EH (cell line): ENCODE data around the gene TSPYL6.

ENCODE experiments used
- DNase-seq: peaks from one replicate; pipeline ENCODE4 v3.0.0-alpha.2; 2015; ENCODE audit warnings: low read depth

TSPYL6 gene

DNA sequence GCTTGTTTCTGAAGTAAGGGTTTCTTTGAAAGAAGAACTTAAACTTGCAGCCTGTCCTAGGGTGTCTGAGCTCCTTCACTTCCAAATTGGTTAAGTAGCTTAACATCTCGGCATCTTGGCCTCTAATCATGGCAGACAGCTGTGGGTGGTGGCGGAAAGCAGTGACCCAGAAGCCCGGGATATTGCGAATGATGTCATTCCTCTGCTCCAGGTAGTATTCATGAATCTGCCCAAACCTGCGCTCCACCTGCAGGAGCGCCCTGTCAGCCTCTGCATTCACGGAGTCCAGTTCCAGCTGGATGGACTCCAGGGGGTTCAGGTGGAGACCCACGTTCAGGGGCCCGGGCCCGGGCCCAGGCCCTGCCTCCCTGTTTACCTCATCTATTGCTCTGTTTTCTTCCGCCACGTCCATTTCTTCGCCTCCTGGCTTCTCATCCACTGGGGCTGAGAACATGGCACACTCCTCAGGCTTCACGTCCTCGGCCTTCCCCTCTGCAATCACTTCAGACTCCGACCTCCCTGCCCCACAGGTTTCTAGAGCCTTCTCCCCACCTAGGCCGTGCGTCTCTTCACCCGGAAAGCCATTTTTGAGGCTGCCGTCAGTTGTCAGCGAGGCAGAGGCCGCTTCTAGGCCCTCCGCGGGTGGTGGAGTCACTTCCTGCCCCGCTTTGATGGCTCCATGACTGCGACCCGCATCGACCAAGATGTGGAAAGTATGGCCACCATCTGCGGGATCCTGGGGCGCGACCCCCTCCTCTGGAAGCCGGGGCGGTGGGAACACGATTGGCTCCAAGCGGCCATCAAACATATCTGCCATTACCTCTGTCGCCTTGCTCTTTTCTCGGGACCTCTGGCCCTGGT, 569 bp downstream of the TSPYL6 start:
- no peak for DNase-seq

DNA sequence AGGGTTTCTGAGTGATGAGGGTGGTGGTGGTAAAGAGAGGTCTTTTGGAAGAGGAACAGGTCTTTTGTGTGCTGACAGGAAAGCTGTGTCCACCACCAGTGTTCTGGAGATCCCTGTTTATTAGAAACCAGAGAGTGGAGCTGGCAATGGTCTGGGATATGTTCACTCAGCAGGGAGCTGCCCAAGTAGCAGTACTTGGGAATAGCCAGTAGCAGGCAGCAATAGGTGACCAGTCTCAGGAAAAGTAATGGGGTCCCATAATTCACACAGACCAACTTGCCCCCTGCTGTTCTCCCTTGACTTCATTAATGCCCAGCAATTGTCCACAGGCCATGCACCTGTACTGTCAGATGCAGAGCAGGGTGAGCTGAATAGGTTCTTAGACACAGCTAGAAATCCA, 1.8 kb downstream of the TSPYL6 start:
- DNase-seq, result no peak

DNA sequence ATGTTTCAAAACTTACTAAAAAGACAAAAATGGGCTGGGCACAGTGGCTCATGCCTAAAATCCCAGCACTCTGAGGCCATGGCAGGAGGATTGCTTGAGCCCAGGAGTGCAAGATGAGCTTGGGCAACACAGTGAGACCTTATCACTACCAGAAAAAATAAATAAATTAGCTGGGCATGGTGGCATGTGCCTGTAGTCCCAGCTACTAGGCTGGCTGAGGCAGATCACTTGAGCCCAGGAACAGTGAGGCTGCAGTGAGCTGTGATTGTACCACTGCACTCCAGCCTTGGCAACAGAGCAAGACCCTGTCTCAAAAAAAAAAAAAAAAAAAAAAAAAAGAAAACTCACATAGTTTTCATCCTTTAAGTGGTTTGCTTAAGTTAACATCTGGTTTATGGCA, 6.4 kb downstream of the TSPYL6 start:
- DNase-seq, result no peak

DNA sequence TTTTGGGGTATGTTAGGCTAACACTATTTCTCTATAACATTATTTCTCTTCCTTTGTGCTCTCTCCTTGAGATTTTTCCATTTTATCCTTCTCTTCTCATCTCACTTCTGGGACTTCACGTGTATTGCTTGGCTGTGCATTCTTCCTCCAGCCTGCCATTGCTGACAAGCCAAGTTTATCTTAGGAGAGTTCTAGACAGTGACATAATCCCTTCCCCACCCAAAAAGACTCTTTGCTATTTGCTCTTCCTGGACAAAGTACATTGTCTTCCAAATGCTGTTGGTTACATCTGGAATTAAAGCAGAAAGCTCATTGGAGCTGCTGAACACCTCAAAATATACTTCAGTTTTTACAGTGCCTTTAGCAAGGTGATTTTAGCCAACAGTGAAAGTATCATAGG, 8.9 kb downstream of the TSPYL6 start:
- DNase-seq, result no peak

- peak; percentile 66 for DNase-seq
Measured at GRCh38 chr2:54240515-54241469, 15.2 kb downstream of the TSPYL6 start.

DNA sequence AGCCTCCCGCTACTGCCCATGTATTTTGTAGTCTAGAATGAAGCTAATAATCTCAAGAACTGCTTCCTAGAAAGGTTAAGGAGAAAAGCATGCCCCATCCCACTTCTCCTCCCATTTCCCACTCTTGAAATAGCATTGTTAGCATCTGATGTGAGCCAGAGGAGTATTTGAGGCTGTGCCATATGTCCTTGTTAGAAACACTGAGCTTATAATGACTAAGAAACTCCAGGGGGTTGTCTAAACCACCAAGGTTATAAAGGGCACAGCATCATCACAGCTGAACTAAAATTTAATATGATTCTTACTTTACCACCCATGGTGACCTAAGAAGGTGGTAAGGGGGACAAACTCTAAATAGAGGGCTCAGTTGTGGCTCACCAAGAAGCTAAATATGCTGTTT, 16.6 kb downstream of the TSPYL6 start:
- peak; percentile 93 for DNase-seq

GRCh38 chr2:54237428-54237827, 18.6 kb downstream of the TSPYL6 start:
- DNase-seq, result no peak

DNA sequence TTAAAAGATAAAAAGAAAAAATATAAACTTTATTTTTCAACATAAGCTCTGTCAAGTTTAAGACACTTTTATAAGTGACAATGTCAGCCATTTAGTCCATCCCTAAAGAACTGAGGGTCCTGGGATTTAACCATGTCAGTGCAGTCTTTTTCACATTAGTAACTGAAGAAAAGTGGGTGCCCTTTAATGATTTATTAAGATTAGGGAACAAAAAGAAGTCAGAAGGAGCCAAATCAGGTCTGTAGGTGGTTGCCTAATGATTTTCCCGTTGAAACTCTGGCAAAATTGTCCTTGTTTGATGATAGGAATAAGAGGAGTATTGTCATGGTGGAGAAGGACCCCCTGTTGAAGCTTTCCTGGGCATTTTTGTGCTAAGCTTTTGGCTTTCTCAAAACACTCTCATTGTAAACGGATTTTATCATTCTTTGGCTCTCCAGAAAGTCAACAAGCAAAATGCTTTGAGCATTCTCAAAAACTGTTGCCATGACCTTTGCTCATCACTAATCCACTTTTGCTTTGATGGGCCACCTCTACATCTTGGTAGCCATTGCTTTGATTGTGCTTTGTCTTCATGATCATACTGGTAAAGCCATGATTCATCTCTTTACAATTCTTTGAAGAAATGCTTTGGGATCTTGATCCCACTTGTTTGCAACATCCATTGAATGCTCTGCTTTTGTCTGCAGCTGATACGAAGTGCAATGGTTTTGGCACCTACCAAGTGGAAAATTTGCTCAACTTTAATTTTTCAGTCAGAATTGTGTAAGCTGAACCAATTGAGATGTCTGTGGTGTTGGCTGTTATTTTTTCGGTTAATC, 22.0 kb downstream of the TSPYL6 start:
- DNase-seq, result no peak

DNA sequence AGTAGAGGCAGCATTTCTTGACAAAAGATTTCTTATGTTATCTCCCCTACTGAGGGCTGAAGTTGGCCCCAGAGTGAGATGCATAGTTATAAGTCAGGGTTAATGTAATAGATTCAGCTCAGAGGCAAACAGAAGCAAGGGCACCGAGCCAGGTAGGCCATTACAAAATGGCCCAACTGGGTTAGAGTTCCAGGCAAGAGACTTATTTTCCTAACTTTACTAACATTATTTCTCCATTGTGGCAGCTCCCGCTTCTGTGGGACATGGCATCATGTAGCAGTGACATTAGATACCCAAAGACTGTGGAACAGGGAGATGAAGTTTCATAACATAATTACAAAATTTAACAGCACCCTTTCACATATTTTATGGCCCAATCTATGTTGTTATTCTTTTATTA, 27.1 kb downstream of the TSPYL6 start:
- DNase-seq, result no peak

- DNase-seq, result no peak
Measured at GRCh38 chr2:54227798-54228197, 28.2 kb downstream of the TSPYL6 start.

DNA sequence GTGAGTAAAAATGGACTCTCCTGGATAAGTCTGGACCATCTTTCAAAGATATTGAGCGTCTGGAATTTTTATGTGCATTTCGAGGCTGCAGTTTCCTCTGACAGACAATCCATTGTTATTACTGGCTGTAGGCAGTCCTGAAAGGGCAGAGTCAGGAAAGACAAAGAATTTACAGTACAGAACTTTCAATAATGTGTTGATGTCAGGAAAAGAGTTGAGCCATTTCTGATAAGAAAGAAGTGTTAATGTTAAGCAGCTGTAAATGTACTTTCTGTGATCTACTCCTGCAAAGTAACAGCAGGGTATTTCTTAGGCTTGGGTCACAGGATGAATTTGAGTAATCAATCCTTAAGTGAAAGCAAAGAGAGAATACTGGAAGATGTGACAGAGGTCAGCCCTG, 29.8 kb downstream of the TSPYL6 start:
- no peak for DNase-seq

DNA sequence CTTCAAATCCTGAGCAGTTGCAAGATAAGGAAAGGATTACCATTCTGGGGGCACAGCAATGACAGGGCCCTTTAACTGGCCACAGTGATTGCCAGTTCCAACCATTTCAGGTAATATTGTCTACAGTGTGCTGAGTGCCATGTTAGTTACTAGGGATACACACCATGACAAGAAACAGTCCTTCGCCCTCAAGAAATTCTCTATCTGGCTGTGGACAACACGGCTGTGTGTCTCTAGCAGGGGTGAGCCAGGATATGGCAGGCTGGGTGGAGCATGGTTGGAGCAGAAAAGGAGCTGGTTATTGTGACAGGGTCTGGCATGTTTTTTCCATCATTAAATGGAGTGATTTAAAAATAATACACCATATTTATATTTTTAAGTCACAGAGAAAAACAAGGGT, 31.0 kb downstream of the TSPYL6 start:
- no peak for DNase-seq

DNA sequence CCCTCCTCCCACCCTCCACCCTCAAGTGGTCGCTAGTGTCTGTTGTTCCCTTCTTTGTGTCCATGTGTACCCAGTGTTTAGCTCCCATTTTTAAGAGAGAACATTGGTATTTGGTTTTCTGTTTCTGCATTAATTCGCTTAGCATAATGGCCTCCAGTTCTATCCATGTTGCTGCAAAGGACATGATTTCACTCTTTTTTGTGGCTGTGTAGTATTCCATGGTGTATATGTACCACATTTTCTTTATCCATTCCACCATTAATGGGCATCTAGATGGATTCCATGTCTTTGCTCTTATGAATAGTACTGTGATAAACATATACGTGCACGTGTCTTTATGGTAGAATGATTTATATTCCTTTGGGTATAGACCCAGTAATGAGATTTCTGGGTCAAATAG, 42.9 kb downstream of the TSPYL6 start:
- DNase-seq, result no peak

- DNase-seq, result peak; percentile 96
Measured at GRCh38 chr2:54212456-54212855, 43.6 kb downstream of the TSPYL6 start.

DNA sequence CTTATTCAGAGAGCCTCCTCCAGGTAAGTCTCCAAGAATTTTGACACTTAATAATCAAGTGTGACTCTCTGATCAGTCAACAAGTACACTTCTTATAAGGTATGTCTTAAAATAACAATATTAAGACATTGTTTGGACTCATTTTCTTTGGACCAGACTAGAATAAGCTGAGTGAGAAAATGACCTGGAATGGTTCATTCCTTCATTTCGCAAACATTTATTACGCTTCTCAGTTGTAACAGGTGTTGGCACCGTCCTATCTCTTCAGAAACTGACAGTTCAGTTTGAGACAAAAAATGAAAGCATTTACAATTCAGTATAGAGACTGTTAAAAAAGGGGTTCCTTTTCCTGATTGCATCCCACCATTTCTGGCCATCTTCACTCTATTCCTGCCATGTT, 46.6 kb downstream of the TSPYL6 start:
- no peak for DNase-seq

GRCh38 chr2:54208364-54209240, 47.4 kb downstream of the TSPYL6 start:
- peak; percentile 71 for DNase-seq

DNA sequence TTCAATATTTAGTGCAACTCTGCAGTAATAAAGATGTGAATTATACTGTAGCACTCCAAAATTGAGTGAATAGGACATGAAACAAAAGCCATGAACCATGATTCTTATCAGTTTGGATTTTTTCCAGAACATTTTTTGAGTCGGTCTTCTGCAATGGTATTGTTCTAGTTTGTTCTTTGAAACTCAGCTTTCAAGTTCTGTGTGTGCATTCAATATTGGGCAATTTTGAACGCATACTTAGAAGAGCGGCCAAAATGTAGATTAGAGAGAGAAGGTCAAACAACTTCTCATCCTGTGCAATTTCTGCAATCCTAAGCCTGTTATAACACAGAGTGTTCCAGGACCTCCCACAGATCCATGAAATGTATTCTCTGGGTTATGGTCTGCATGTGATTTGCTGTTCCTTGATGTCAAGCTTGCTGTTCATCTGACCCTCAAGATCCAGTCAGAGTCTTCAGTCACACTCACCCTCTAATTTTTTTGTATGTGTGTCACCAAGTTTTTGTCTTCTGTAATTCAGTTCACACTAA, 48.3 kb downstream of the TSPYL6 start:
- peak; percentile 32 for DNase-seq

DNA sequence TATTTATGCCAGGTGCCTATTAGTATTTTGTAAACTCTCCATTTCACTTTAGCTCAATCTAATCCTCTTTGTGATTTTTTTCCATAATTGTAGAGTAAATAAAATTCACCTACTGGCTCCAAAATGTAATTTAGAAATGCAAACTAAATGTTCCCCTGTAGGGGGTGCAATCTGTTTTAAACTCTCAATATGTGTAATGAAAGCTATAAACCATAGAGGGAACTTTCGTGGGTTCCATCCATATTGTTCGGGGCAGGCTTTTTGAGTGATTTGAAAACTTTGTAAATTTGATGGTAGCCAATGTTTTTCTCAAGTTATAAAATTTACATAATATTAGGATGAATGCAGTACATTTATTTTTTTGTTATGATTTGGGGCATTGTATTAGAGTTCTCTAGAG, 49.4 kb downstream of the TSPYL6 start:
- DNase-seq, result peak; percentile 46

DNA sequence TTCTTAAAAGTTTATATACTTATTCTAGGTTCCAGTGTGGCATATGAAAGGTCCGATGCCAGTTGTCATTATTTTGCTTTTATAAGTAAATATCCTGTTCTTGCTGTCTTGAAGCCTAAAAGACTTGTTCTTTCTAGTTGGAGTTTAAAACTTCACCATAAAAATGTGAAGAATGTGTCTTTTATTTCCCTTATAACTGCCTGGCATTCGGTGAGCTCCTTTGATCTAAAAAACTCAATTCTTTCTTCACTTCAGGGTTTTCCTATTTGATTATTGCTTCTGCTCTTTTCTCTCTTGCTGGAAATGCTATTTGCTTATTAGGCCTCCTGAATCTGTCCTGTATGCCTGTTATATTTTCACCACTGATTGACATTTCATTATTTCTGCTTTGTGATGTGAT, 51.6 kb downstream of the TSPYL6 start:
- peak; percentile 12 for DNase-seq
